Lung (tissue), 12 donors: ENCODE measurements around the gene ARL8B. TPM values are rescaled to one million over a fixed set of nuclear protein-coding genes. Genes with fewer than 3 reads are reported as not detected.
A peak's percentile ranks its signal among the peaks of the same experiment; 100 is the strongest.

ENCODE experiments used
- ATAC-seq: fragments of 200-7000 bp; cut with Tn5 transposase; one replicate; pipeline ENCODE4 v1.9.1; 2020; ENCODE audit warnings: moderate number of reproducible peaks; ENCODE audit not compliant: insufficient read depth, low FRiP score
- DNase-seq, 3 donors: peaks; one replicate each; pipeline ENCODE4 v3.0.0-alpha.2; 2013 to 2017
- H3K27ac ChIP-seq, 2 donors: one replicate each; pipeline ENCODE4 v1.5.1; 2013; ENCODE audit warnings: mild to moderate bottlenecking in 2 of 2, moderate library complexity in 2 of 2, control low read depth in 1 of 2, inconsistent platforms in 1 of 2, low read depth in 1 of 2, low read length in 1 of 2
- H3K27me3 ChIP-seq, 3 donors: one replicate each; pipeline ENCODE4 v1.5.1; 2013; ENCODE audit warnings: low read length in 2 of 3; ENCODE audit not compliant: control insufficient read depth in 3 of 3, insufficient read depth in 3 of 3
- H3K36me3 ChIP-seq, 4 donors: one replicate each; pipeline ENCODE4 v1.5.1; 2013; ENCODE audit warnings: low read length in 4 of 4, mild to moderate bottlenecking in 1 of 4, moderate library complexity in 1 of 4; ENCODE audit not compliant: control insufficient read depth in 4 of 4, insufficient read depth in 4 of 4
- H3K4me1 ChIP-seq, 5 donors: one replicate each; pipeline ENCODE4 v1.5.1; 2013; ENCODE audit warnings: low read length in 5 of 5, mild to moderate bottlenecking in 2 of 5, moderate library complexity in 1 of 5; ENCODE audit not compliant: control insufficient read depth in 5 of 5, insufficient read depth in 5 of 5
- H3K4me3 ChIP-seq: one replicate; pipeline ENCODE4 v1.5.1; 2013; ENCODE audit warnings: mild to moderate bottlenecking, control low read depth, moderate library complexity
- H3K9ac ChIP-seq, 2 donors: one replicate each; pipeline ENCODE4 v1.5.1; 2013; ENCODE audit warnings: low read length in 2 of 2, control low read depth in 1 of 2; ENCODE audit not compliant: insufficient read depth in 1 of 2
- H3K9me3 ChIP-seq, 4 donors: one replicate each; pipeline ENCODE4 v1.5.1; 2013; ENCODE audit warnings: low read length in 3 of 4, mild to moderate bottlenecking in 1 of 4, moderate library complexity in 1 of 4; ENCODE audit not compliant: control insufficient read depth in 4 of 4, insufficient read depth in 3 of 4
- CTCF ChIP-seq: IDR thresholded peaks from 2 replicates; pipeline ENCODE4 v1.5.1; 2012; ENCODE audit warnings: mild to moderate bottlenecking; ENCODE audit errors: control extremely low read depth, extremely low read depth
- WGBS, 2 donors: extraction: QIAGEN DNeasy Blood & Tissue Kit; methylation state at CpG; one replicate each; pipeline ENCODE4 v1.1.7; 2013; 5-methylcytosine and 5-hydroxymethylcytosine counted together
- polyA plus RNA-seq, 2 donors: library from polyadenylated mRNA; stranded (reverse); fragments of 200-250 nt; gene quantifications; one replicate each; pipeline ENCODE4 v1.2.1, GENCODE V29; 2013
- total RNA-seq, 2 donors: library from RNA; depleted of rRNA in 1 of 2; stranded (reverse); fragments of >200 nt in 1 of 2; gene quantifications; one replicate each; pipeline ENCODE4 v1.2.1, GENCODE V29; 2014 to 2021
- donor health status: control.
- donor health status: control.
- donor health status: Bipolar disorder and iron deficiency.
- donor health status: healthy.
- donor health status: DM: yes; HTN: yes; CAD: no.

Gene ARL8B
- total and polyA plus RNA-seq, 4 donors = 58.9 to 108 (median 74.8) TPM

DNA sequence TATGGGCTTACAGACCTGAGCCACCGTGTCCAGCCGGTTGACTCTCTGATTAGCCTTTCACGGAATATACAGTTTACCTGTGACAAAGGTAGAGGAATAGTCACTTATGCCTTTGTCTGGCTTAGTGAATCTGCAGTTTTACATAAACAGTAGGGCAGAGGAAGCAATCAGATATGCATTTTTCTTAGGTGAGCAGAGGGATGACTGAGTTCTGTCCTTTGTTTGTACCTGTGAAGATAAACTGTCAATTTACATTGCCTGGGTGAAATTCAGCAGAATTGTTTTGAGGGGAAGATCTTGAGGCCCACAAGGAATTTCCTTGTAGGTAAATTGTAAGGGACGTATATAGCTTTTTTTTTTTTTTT, 76.2 kb downstream of the ARL8B start:
- 94 to 98% methylated on average over 4 of the region's 4 CpGs for WGBS, 2 donors
- Histone ChIP-seq H3K27ac (peak overlapping the region in 1 of 2 donors; percentile 56), H3K36me3 (peaks cover 8 to 25% (median 10%) of the 10 kb centered on the region in 4 donors), H3K27me3 (no peaks in the 10 kb centered on the region), H3K4me3 (no peak overlapping the region), H3K9ac (no peak overlapping the region), H3K9me3 (no peaks in the 10 kb centered on the region), H3K4me1 (peaks cover 0 to 6% (median 0%) of the 10 kb centered on the region in 5 donors)
- DNase-seq (no peak), ATAC-seq (no peak)
- no peak for TF ChIP-seq CTCF

GRCh38 chr3:5198986-5199731, 77.1 kb downstream of the ARL8B start:
- Histone ChIP-seq H3K27me3 (no peaks in the 10 kb centered on the region), H3K4me3 (no peak overlapping the region), H3K4me1 (peaks cover 0 to 5% (median 0%) of the 10 kb centered on the region in 5 donors), H3K27ac (no peak overlapping the region), H3K36me3 (peaks cover 11 to 31% (median 14%) of the 10 kb centered on the region in 4 donors), H3K9ac (no peak overlapping the region), H3K9me3 (no peaks in the 10 kb centered on the region)
- DNase-seq (no peak), ATAC-seq (no peak)
- no peak for TF ChIP-seq CTCF
- 42 to 61% methylated on average over 5 of the region's 5 CpGs for WGBS, 2 donors

GRCh38 chr3:5201536-5201935, 79.4 kb downstream of the ARL8B start:
- H3K9me3 ChIP-seq = no peaks in the 10 kb centered on the region
- H3K9ac ChIP-seq = no peak overlapping the region
- TF ChIP-seq CTCF = no peak
- H3K27ac ChIP-seq = no peak overlapping the region
- peaks cover 0 to 5% (median 0%) of the 10 kb centered on the region in 5 donors for H3K4me1 ChIP-seq
- peaks cover 21 to 46% (median 26%) of the 10 kb centered on the region in 4 donors for H3K36me3 ChIP-seq
- ATAC-seq (no peak), DNase-seq (no peak)
- H3K27me3 ChIP-seq = no peaks in the 10 kb centered on the region
- 89 to 90% methylated on average over 6 of the region's 6 CpGs for WGBS, 2 donors
- H3K4me3 ChIP-seq = no peak overlapping the region
